Activated CD8-positive, alpha-beta memory T cell treated with anti-CD3 and anti-CD28 coated beads, Interleukin-2, amount 10 ng/mL, durations not matched to agents 7 days and 5 days (primary cell): ENCODE data around the gene PTPRF. TPM values are rescaled to one million over a fixed set of nuclear protein-coding genes. Genes with fewer than 3 reads are reported as not detected.

Experiments
- ATAC-seq: fragments of 150-1000 bp; cut with Tn5 transposase; one replicate; pipeline ENCODE4 v1.10.0; 2021; ENCODE audit warnings: moderate library complexity
- CTCF ChIA-PET: fragments of 350-600 bp; sonication (Branson Sonifier 250); formaldehyde crosslinking; loops from one replicate; lab custom pipeline; 2021; ENCODE audit warnings: antibody characterized with exemption; lab: Charles Lee
- DNase-seq: peaks from one replicate; pipeline ENCODE4 v3.0.0-alpha.2; 2020
- H3K27ac Mint-ChIP-seq: one replicate; pipeline ENCODE4 v1.8.0; 2021; ENCODE audit warnings: mild to moderate bottlenecking, mixed read lengths
- H3K27me3 Mint-ChIP-seq: one replicate; pipeline ENCODE4 v1.8.0; 2021; ENCODE audit warnings: mixed read lengths
- H3K36me3 Mint-ChIP-seq: one replicate; pipeline ENCODE4 v1.8.0; 2021; ENCODE audit warnings: mild to moderate bottlenecking, mixed read lengths
- H3K4me1 Mint-ChIP-seq: one replicate; pipeline ENCODE4 v1.8.0; 2021; ENCODE audit warnings: mixed read lengths
- H3K4me3 Mint-ChIP-seq: one replicate; pipeline ENCODE4 v1.8.0; 2021; ENCODE audit warnings: mild to moderate bottlenecking, moderate library complexity, mixed read lengths
- H3K9me3 Mint-ChIP-seq: one replicate; pipeline ENCODE4 v1.8.0; 2022; ENCODE audit warnings: low read depth, mixed read lengths
- total RNA-seq, 2 experiments: library from RNA; stranded (reverse); gene quantifications; one replicate each; pipeline ENCODE4 v1.2.3, GENCODE V29; 2021

The PTPRF gene
- total RNA-seq, 2 experiments from 2014 or later, result 0.23 to 0.41 TPM

- ATAC-seq, result no peak
- Mint-ChIP-seq H3K27me3 (no peaks in the 10 kb centered on the region), H3K36me3 (no peaks in the 10 kb centered on the region), H3K27ac (no peak overlapping the region), H3K4me1 (no peaks in the 10 kb centered on the region), H3K4me3 (no peak overlapping the region), H3K9me3 (no peaks in the 10 kb centered on the region)
- CTCF ChIA-PET, result no interaction called here
- no peak for DNase-seq
Observed at GRCh38 chr1:43605157-43605556, 74.5 kb downstream of the PTPRF start.

- Mint-ChIP-seq H3K27me3 (no peaks in the 10 kb centered on the region), H3K4me3 (no peak overlapping the region), H3K27ac (no peak overlapping the region), H3K4me1 (no peaks in the 10 kb centered on the region), H3K9me3 (no peaks in the 10 kb centered on the region), H3K36me3 (no peaks in the 10 kb centered on the region)
- CTCF ChIA-PET, result no interaction called here
- DNase-seq, result no peak
- ATAC-seq, result no peak
Observed at GRCh38 chr1:43605766-43606165, 75.1 kb downstream of the PTPRF start.

GRCh38 chr1:43606624-43607023, 75.9 kb downstream of the PTPRF start:
- Mint-ChIP-seq H3K4me3 (no peak overlapping the region), H3K27me3 (no peaks in the 10 kb centered on the region), H3K9me3 (no peaks in the 10 kb centered on the region), H3K27ac (no peak overlapping the region), H3K36me3 (no peaks in the 10 kb centered on the region), H3K4me1 (no peaks in the 10 kb centered on the region)
- no peak for ATAC-seq
- CTCF ChIA-PET, result no interaction called here
- no peak for DNase-seq

GRCh38 chr1:43608827-43609226, 78.1 kb downstream of the PTPRF start:
- no peaks in the 10 kb centered on the region for H3K4me1 Mint-ChIP-seq
- H3K9me3 Mint-ChIP-seq, result no peaks in the 10 kb centered on the region
- CTCF ChIA-PET, result no interaction called here
- no peak for DNase-seq
- H3K36me3 Mint-ChIP-seq, result no peaks in the 10 kb centered on the region
- H3K4me3 Mint-ChIP-seq, result no peak overlapping the region
- H3K27me3 Mint-ChIP-seq, result no peaks in the 10 kb centered on the region
- no peak overlapping the region for H3K27ac Mint-ChIP-seq
- no peak for ATAC-seq

GRCh38 chr1:43610339-43610738, 79.7 kb downstream of the PTPRF start:
- H3K4me1 Mint-ChIP-seq, result no peaks in the 10 kb centered on the region
- H3K27me3 Mint-ChIP-seq, result no peaks in the 10 kb centered on the region
- CTCF ChIA-PET, result no interaction called here
- no peak for ATAC-seq
- H3K4me3 Mint-ChIP-seq, result no peak overlapping the region
- no peaks in the 10 kb centered on the region for H3K36me3 Mint-ChIP-seq
- H3K9me3 Mint-ChIP-seq, result no peaks in the 10 kb centered on the region
- DNase-seq, result no peak
- no peak overlapping the region for H3K27ac Mint-ChIP-seq

- no peaks in the 10 kb centered on the region for H3K9me3 Mint-ChIP-seq
- H3K4me3 Mint-ChIP-seq, result no peak overlapping the region
- no peaks in the 10 kb centered on the region for H3K4me1 Mint-ChIP-seq
- H3K36me3 Mint-ChIP-seq, result no peaks in the 10 kb centered on the region
- no peaks in the 10 kb centered on the region for H3K27me3 Mint-ChIP-seq
- CTCF ChIA-PET, result no interaction called here
- ATAC-seq (no peak), DNase-seq (no peak)
- H3K27ac Mint-ChIP-seq, result no peak overlapping the region
Observed at GRCh38 chr1:43611950-43612349, 81.3 kb downstream of the PTPRF start.

DNA sequence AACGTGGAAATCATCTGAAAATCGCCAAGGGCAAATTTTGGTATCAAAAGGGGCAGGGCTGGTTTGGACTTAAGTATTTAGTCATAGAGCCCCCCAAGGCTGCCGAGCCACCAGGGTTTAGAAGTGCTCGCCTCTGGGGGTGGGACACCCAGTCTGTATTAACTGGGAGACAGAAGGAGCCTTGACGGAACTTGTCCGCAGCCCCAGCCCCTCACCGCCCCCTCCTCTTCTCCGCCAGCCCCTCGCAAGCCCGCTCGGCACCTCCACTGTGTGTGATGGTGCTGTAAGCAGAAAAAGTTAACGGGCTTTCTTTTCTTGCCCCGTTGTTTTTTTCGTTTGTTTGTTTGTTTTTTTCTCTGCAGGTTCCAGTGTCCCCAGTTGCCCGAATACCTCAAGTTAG, 81.7 kb downstream of the PTPRF start:
- DNase-seq (no peak), ATAC-seq (no peak)
- Mint-ChIP-seq H3K27ac (no peak overlapping the region), H3K4me1 (no peaks in the 10 kb centered on the region), H3K36me3 (no peaks in the 10 kb centered on the region), H3K4me3 (no peak overlapping the region), H3K27me3 (no peaks in the 10 kb centered on the region), H3K9me3 (no peaks in the 10 kb centered on the region)
- CTCF ChIA-PET, result no interaction called here

- Mint-ChIP-seq H3K9me3 (no peaks in the 10 kb centered on the region), H3K27me3 (no peaks in the 10 kb centered on the region), H3K36me3 (no peaks in the 10 kb centered on the region), H3K4me3 (no peak overlapping the region), H3K27ac (no peak overlapping the region), H3K4me1 (no peaks in the 10 kb centered on the region)
- CTCF ChIA-PET, result no interaction called here
- no peak for ATAC-seq
- DNase-seq, result no peak
Observed at GRCh38 chr1:43613075-43613942, 82.6 kb downstream of the PTPRF start.

GRCh38 chr1:43614211-43614610, 83.5 kb downstream of the PTPRF start:
- no peaks in the 10 kb centered on the region for H3K4me1 Mint-ChIP-seq
- DNase-seq (no peak), ATAC-seq (no peak)
- CTCF ChIA-PET, result no interaction called here
- no peaks in the 10 kb centered on the region for H3K27me3 Mint-ChIP-seq
- H3K27ac Mint-ChIP-seq, result no peak overlapping the region
- H3K36me3 Mint-ChIP-seq, result no peaks in the 10 kb centered on the region
- no peak overlapping the region for H3K4me3 Mint-ChIP-seq
- H3K9me3 Mint-ChIP-seq, result no peaks in the 10 kb centered on the region

GRCh38 chr1:43614891-43615290, 84.2 kb downstream of the PTPRF start:
- H3K9me3 Mint-ChIP-seq, result no peaks in the 10 kb centered on the region
- CTCF ChIA-PET, result no interaction called here
- DNase-seq (no peak), ATAC-seq (no peak)
- no peaks in the 10 kb centered on the region for H3K4me1 Mint-ChIP-seq
- no peak overlapping the region for H3K4me3 Mint-ChIP-seq
- H3K36me3 Mint-ChIP-seq, result no peaks in the 10 kb centered on the region
- H3K27me3 Mint-ChIP-seq, result no peaks in the 10 kb centered on the region
- no peak overlapping the region for H3K27ac Mint-ChIP-seq

GRCh38 chr1:43616383-43616782, 85.7 kb downstream of the PTPRF start:
- Mint-ChIP-seq H3K9me3 (no peaks in the 10 kb centered on the region), H3K27me3 (no peaks in the 10 kb centered on the region), H3K4me1 (no peaks in the 10 kb centered on the region), H3K4me3 (no peak overlapping the region), H3K27ac (no peak overlapping the region), H3K36me3 (no peaks in the 10 kb centered on the region)
- DNase-seq, result no peak
- no peak for ATAC-seq
- CTCF ChIA-PET, result no interaction called here

- no peak overlapping the region for H3K4me3 Mint-ChIP-seq
Observed at GRCh38 chr1:43617011-43617410, 86.3 kb downstream of the PTPRF start.

GRCh38 chr1:43617668-43618067, 87.0 kb downstream of the PTPRF start:
- ATAC-seq (no peak), DNase-seq (no peak)
- Mint-ChIP-seq H3K4me3 (no peak overlapping the region), H3K27me3 (no peaks in the 10 kb centered on the region), H3K27ac (no peak overlapping the region), H3K9me3 (no peaks in the 10 kb centered on the region), H3K4me1 (no peaks in the 10 kb centered on the region), H3K36me3 (no peaks in the 10 kb centered on the region)
- CTCF ChIA-PET, result no interaction called here

More at GRCh38 chr1:43617011-43617410, 86.3 kb downstream of the PTPRF start:
- ATAC-seq, result no peak
- no peaks in the 10 kb centered on the region for H3K27me3 Mint-ChIP-seq
- H3K4me1 Mint-ChIP-seq, result no peaks in the 10 kb centered on the region
- H3K36me3 Mint-ChIP-seq, result no peaks in the 10 kb centered on the region
- no peaks in the 10 kb centered on the region for H3K9me3 Mint-ChIP-seq
- no peak for DNase-seq
- H3K27ac Mint-ChIP-seq, result no peak overlapping the region
- CTCF ChIA-PET, result no interaction called here

DNA sequence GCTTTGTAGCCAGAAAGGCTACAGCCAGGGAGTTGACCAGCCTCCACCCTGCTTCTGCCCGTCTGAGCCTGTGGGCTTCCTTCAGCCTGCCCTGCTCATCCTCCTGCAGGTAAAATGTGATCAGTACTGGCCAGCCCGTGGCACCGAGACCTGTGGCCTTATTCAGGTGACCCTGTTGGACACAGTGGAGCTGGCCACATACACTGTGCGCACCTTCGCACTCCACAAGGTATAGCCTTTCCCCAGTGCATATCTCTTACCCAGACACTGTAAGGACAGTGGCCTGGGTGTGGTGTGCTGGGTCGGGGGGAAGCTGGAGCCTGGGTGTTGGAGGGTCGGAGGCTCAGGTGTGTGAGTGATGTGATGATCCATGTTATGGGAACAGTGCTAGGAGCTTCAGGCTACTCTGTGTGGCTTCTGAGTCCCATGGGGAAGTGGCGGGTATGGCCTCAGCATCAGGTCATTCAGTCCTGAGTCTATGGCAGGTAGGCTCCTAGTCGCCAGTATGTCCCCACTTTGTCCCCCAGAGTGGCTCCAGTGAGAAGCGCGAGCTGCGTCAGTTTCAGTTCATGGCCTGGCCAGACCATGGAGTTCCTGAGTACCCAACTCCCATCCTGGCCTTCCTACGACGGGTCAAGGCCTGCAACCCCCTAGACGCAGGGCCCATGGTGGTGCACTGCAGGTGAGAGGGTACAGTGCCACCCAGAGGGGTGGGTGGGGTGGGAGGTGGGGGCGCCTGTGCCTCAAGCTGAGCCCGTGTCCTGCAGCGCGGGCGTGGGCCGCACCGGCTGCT, 88.0 kb downstream of the PTPRF start:
- no peak overlapping the region for H3K4me3 Mint-ChIP-seq
- H3K9me3 Mint-ChIP-seq, result no peaks in the 10 kb centered on the region

More for the DNA sequence above, 88.0 kb downstream of the PTPRF start:
- no peaks in the 10 kb centered on the region for H3K36me3 Mint-ChIP-seq
- CTCF ChIA-PET, result no interaction called here
- no peak overlapping the region for H3K27ac Mint-ChIP-seq
- ATAC-seq, result no peak
- no peaks in the 10 kb centered on the region for H3K27me3 Mint-ChIP-seq
- no peaks in the 10 kb centered on the region for H3K4me1 Mint-ChIP-seq
- no peak for DNase-seq
